ENCODE data around the gene METTL13.

METTL13 gene

GRCh38 chr1:171741872-171742576 lies 39.4 kb upstream of the METTL13 start, which contains the start of gene VAMP4:
TSS of gene VAMP4 (minus strand) at chr1:171742065. CDS start at chr1:171738414, 3,651 bp downstream.
- TF ChIP-seq CTCF (conservative IDR thresholded peaks at IDR 0.05; ENCODE audit: control insufficient read depth, insufficient read depth, low read depth, low read length): no peak
- DNase-seq (ENCODE audit: low read depth): peak; percentile 75
- H3K4me3 ChIP-seq (ENCODE audit: control insufficient read depth, low read depth, low read length): peak within 1 kb of the TSS; percentile 95

GRCh38 chr1:171742577-171742922 lies 38.9 kb upstream of the METTL13 start:
- TF ChIP-seq CTCF (conservative IDR thresholded peaks at IDR 0.05; ENCODE audit: control insufficient read depth, insufficient read depth, low read depth, low read length): no peak
- peak; percentile 59 for DNase-seq (ENCODE audit: low read depth)
- peak overlapping the region; percentile 95 for H3K4me3 ChIP-seq (ENCODE audit: control insufficient read depth, low read depth, low read length)

GRCh38 chr1:171743081-171743870 lies 38.2 kb upstream of the METTL13 start:
- no peak for TF ChIP-seq CTCF (conservative IDR thresholded peaks at IDR 0.05; ENCODE audit: control insufficient read depth, insufficient read depth, low read depth, low read length)
- H3K4me3 ChIP-seq (ENCODE audit: control insufficient read depth, low read depth, low read length): peak overlapping the region; percentile 95
- DNase-seq (ENCODE audit: low read depth): peak; percentile 97

GRCh38 chr1:171744986-171745385 lies 36.5 kb upstream of the METTL13 start:
- H3K4me3 ChIP-seq (ENCODE audit: control insufficient read depth, low read depth, low read length): no peak overlapping the region
- no peak for TF ChIP-seq CTCF (conservative IDR thresholded peaks at IDR 0.05; ENCODE audit: control insufficient read depth, insufficient read depth, low read depth, low read length)
- peak; percentile 18 for DNase-seq (ENCODE audit: low read depth)

GRCh38 chr1:171748651-171749050 lies 32.8 kb upstream of the METTL13 start:
- no peak for DNase-seq (ENCODE audit: low read depth)
- no peak overlapping the region for H3K4me3 ChIP-seq (ENCODE audit: control insufficient read depth, low read depth, low read length)
- no peak for TF ChIP-seq CTCF (conservative IDR thresholded peaks at IDR 0.05; ENCODE audit: control insufficient read depth, insufficient read depth, low read depth, low read length)

- no peak for TF ChIP-seq CTCF (conservative IDR thresholded peaks at IDR 0.05; ENCODE audit: control insufficient read depth, insufficient read depth, low read depth, low read length)
- DNase-seq (ENCODE audit: low read depth): no peak
- no peak overlapping the region for H3K4me3 ChIP-seq (ENCODE audit: control insufficient read depth, low read depth, low read length)
These were observed 30.2 kb upstream of the METTL13 start for GRCh38 chr1:171751221-171751620.

Data from fibroblast of mammary gland (primary cell).